ENCODE measurements around the gene SRGAP3. TPM values are rescaled to one million over a fixed set of nuclear protein-coding genes. Genes with fewer than 3 reads are reported as not detected.

SRGAP3 gene
- total RNA-seq, 4 donors from 2014 or later, result 6.7 to 24.8 (median 19.7) TPM

DNA sequence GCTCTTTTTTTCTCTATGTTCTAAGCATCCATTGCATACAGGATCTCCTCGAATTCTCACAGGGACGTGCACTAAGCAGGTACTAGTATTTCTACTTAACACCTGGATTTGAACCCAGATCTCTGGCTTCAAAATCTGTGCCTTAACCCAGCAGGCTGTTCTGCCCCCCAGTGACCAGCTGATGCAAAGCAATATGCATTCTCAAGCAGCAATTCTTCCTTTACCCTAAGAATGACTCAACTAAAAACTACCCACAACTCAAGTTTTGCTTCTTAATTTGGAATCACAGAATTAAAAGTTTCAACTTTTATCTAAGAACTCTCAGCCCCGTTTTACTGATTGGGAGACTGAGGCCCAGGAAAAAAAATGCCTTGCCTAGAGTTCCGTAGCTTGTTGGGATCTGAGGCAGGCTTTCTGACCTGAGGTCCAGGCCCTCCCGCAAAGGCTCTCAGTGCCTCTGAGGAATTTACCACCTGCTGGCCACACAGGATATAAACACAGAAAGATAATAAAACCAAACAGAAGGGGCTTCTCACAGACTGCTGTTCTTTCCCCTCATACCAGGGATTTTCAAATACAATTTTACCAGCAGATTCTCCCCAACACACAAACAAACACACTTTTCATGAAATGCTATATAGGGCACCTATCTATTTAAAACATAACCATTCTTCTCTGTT lies 170.7 kb downstream of the SRGAP3 start:
- TF ChIP-seq, protein P1, sequence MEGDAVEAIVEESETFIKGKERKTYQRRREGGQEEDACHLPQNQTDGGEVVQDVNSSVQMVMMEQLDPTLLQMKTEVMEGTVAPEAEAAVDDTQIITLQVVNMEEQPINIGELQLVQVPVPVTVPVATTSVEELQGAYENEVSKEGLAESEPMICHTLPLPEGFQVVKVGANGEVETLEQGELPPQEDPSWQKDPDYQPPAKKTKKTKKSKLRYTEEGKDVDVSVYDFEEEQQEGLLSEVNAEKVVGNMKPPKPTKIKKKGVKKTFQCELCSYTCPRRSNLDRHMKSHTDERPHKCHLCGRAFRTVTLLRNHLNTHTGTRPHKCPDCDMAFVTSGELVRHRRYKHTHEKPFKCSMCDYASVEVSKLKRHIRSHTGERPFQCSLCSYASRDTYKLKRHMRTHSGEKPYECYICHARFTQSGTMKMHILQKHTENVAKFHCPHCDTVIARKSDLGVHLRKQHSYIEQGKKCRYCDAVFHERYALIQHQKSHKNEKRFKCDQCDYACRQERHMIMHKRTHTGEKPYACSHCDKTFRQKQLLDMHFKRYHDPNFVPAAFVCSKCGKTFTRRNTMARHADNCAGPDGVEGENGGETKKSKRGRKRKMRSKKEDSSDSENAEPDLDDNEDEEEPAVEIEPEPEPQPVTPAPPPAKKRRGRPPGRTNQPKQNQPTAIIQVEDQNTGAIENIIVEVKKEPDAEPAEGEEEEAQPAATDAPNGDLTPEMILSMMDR (IDR thresholded peaks at IDR 0.05), result no peak
- no peak for TF ChIP-seq POLR2A (IDR thresholded peaks at IDR 0.05)
- Histone ChIP-seq H3K27ac (no peak overlapping the region), H3K27me3 (no peaks in the 10 kb centered on the region), H3K9me3 (no peaks in the 10 kb centered on the region), H3K4me3 (no peak overlapping the region), H3K36me3 (no peaks in the 10 kb centered on the region), H3K4me1 (no peaks in the 10 kb centered on the region)
- DNase-seq, result no peak

DNA sequence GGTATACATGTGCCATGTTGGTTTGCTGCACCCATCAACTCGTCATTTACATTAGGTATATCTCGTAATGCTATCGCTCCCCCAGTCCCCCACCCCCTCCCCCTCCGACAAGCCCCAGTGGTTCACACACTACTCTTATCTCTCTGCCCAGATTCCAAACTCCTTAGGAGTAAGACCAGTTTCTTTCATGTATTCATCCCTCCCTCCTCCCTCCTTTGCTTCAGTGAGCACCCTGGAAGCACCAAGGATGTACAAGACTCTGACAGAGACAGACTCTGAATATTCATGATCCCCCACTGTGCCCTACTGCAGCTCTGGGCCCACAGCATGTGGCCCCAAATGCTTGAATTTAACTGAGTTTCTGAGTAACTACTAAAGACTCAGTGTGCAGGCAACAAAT lies 172.4 kb downstream of the SRGAP3 start:
- TF ChIP-seq, protein P1 (IDR thresholded peaks at IDR 0.05), result no peak
- TF ChIP-seq POLR2A (IDR thresholded peaks at IDR 0.05), result no peak
- Histone ChIP-seq H3K36me3 (no peaks in the 10 kb centered on the region), H3K27me3 (no peaks in the 10 kb centered on the region), H3K27ac (no peak overlapping the region), H3K4me1 (no peaks in the 10 kb centered on the region), H3K4me3 (no peak overlapping the region), H3K9me3 (no peaks in the 10 kb centered on the region)
- DNase-seq, result no peak

DNA sequence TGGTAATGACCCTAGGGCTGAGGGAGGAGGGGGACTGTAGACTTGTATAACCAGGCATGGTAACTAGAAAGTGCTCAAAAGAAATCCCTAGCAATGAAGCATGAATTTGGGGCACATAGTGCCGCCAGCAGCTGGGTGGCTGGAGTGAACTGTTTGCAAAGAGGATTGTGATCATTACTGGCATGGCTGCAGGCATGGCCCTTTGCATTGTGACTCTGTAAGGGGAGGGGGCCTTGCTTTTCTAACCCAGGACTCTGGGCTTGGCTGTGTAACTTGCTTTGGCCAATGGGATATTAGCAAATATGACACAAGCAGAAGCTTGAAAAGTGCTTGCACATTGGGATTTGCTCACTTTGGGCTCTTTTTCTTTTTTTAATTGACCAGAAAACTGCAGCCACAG lies 173.7 kb downstream of the SRGAP3 start:
- no peak for DNase-seq

DNA sequence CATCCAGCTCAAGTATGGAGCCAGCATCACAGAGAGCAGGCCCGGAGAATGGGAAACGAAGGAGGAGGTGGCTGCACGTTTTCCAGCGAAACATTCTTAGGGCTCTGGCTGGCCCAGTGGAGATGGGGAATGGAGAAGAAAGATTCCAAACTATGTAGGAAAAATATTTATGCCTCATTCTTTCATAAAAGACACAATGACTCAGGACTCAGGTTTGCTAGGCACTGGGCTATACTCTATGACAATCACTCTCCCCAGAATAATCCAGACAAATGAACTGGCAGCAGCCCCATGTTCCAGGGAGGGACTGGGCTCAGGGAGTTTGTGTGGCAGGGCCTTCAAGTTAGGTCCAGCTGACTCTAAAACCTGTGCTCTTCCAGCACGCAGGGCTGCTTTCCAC lies 175.4 kb downstream of the SRGAP3 start:
- no peak overlapping the region for H3K27ac ChIP-seq
- TF ChIP-seq, protein P1 (IDR thresholded peaks at IDR 0.05), result no peak
- no peak for TF ChIP-seq POLR2A (IDR thresholded peaks at IDR 0.05)
- H3K4me3 ChIP-seq, result no peak overlapping the region
- H3K4me1 ChIP-seq, result no peaks in the 10 kb centered on the region
- no peaks in the 10 kb centered on the region for H3K36me3 ChIP-seq
- H3K27me3 ChIP-seq, result no peaks in the 10 kb centered on the region
- H3K9me3 ChIP-seq, result no peaks in the 10 kb centered on the region
- DNase-seq, result no peak

More for the DNA sequence above, 173.7 kb downstream of the SRGAP3 start:
- Histone ChIP-seq H3K4me1 (no peaks in the 10 kb centered on the region), H3K9me3 (no peaks in the 10 kb centered on the region), H3K4me3 (no peak overlapping the region), H3K36me3 (no peaks in the 10 kb centered on the region), H3K27ac (no peak overlapping the region), H3K27me3 (no peaks in the 10 kb centered on the region)
- TF ChIP-seq, protein P1 (IDR thresholded peaks at IDR 0.05), result no peak

DNA sequence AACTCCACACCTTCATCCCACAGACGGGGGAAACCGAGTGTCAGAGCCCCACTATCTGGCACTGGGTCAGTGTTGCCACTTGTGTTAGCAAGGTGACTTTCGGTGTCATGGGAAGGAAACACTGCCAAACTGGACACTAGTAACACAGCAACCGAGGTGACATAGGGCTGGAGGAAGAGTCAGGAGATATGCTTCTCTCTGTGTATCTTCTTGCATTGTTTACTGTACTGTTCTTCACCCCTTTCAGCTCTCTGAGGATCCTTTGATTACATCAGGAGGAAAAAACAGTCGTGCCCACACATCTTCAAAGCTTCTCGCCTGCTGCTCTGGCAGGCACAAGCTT lies 176.8 kb downstream of the SRGAP3 start:
- H3K4me1 ChIP-seq, result no peaks in the 10 kb centered on the region

More for the DNA sequence above, 176.8 kb downstream of the SRGAP3 start:
- Histone ChIP-seq H3K4me3 (no peak overlapping the region), H3K27me3 (no peaks in the 10 kb centered on the region), H3K9me3 (no peaks in the 10 kb centered on the region), H3K27ac (no peak overlapping the region), H3K36me3 (no peaks in the 10 kb centered on the region)
- TF ChIP-seq POLR2A (IDR thresholded peaks at IDR 0.05), result no peak
- TF ChIP-seq, protein P1 (IDR thresholded peaks at IDR 0.05), result no peak
- DNase-seq, result no peak
